ENCODE data around the gene FOXN4.

FOXN4 gene

DNA sequence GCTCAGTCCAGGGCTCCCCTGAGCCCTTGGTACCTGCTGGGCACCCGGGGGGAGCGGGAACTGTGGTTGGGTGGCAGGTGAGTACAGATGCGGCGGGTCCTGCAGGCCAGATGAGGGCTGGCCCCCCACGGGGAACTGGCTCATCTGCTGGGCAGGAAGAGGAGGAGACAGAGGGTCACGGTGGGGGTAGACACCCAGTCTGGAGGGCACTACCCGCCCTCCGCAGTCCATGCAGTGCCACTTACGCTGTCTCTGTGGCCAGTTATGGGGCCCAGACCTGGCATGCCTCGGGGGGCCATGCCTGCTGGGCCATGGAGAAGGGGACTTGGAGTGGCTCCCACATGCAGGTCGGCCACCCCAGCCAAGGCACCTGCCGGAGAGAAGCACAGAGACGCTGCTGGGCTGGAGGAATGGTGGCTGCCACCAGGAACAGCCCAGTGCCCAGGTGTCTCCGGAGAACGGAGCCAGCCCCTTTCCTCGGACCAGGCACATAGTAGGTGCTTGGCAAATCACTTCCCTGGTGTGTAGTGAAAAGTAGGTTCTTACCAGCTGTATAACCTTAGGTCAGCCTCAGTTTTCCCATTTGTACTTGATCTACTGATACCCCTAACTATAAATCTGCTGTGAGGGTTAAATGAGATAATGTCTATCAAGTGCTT lies 21.1 kb downstream of the FOXN4 start:
- ATAC-seq (ENCODE audit: insufficient read depth, low read depth) (no peak), DNase-seq (no peak)
- no peaks in the 10 kb centered on the region for H3K27me3 ChIP-seq (ENCODE audit: insufficient read depth, low read length, poor library complexity)
- no peak overlapping the region for H3K4me3 ChIP-seq (ENCODE audit: low read depth in 1 of 2, low read length in 2 of 2)
- H3K4me2 ChIP-seq (ENCODE audit: insufficient read depth, low read length): no peak overlapping the region
- no peaks in the 10 kb centered on the region for H3K79me2 ChIP-seq (ENCODE audit: insufficient read depth, low read length)
- TF ChIP-seq, protein P1, sequence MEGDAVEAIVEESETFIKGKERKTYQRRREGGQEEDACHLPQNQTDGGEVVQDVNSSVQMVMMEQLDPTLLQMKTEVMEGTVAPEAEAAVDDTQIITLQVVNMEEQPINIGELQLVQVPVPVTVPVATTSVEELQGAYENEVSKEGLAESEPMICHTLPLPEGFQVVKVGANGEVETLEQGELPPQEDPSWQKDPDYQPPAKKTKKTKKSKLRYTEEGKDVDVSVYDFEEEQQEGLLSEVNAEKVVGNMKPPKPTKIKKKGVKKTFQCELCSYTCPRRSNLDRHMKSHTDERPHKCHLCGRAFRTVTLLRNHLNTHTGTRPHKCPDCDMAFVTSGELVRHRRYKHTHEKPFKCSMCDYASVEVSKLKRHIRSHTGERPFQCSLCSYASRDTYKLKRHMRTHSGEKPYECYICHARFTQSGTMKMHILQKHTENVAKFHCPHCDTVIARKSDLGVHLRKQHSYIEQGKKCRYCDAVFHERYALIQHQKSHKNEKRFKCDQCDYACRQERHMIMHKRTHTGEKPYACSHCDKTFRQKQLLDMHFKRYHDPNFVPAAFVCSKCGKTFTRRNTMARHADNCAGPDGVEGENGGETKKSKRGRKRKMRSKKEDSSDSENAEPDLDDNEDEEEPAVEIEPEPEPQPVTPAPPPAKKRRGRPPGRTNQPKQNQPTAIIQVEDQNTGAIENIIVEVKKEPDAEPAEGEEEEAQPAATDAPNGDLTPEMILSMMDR (IDR thresholded peaks at IDR 0.05; ENCODE audit: borderline replicate concordance, extremely low read depth, low read length, poor library complexity, severe bottlenecking): no peak
- no peak for TF ChIP-seq EZH2 (IDR thresholded peaks at IDR 0.05; ENCODE audit: borderline replicate concordance, low read depth, low read length, severe bottlenecking)
- H2AFZ ChIP-seq (ENCODE audit: low read depth, low read length): no peak overlapping the region
- H3K9me3 ChIP-seq (ENCODE audit: insufficient read depth, low read length, severe bottlenecking): no peaks in the 10 kb centered on the region
- no peaks in the 10 kb centered on the region for H3K4me1 ChIP-seq (ENCODE audit: insufficient read depth, low read length)
- no peaks in the 10 kb centered on the region for H3K36me3 ChIP-seq (ENCODE audit: insufficient read depth, low read length)
- no peak overlapping the region for H3K27ac ChIP-seq (ENCODE audit: low read length)
- no peaks in the 10 kb centered on the region for H4K20me1 ChIP-seq (ENCODE audit: insufficient read depth, low read length)
- no peak overlapping the region for H3K9ac ChIP-seq (ENCODE audit: low read depth, low read length)

DNA sequence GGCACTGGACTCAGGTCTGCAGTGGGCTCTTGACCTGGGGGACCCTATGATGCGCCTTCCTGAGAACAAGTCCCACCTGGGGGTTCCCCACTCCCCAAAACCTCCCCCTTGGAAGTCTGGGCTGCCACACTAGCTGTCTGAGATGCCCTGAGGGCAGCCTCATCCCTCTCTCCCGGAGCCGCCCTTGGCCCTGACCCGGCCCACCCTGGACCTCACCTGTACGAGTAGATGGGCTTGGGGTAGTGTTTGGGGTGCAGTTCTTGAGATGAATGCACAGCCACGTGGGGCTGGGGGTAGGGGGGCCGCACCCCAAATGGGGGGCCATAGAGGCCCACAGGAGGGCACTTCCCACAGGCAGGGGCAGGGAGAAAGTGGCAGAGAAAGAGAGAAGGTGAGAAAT lies 21.9 kb downstream of the FOXN4 start:
- Histone ChIP-seq H3K9me3 (ENCODE audit: insufficient read depth, low read length, severe bottlenecking) (no peaks in the 10 kb centered on the region), H3K79me2 (ENCODE audit: insufficient read depth, low read length) (no peaks in the 10 kb centered on the region), H3K4me1 (ENCODE audit: insufficient read depth, low read length) (no peaks in the 10 kb centered on the region), H2AFZ (ENCODE audit: low read depth, low read length) (no peak overlapping the region), H3K27me3 (ENCODE audit: insufficient read depth, low read length, poor library complexity) (no peaks in the 10 kb centered on the region), H4K20me1 (ENCODE audit: insufficient read depth, low read length) (no peaks in the 10 kb centered on the region), H3K4me3 (ENCODE audit: low read depth in 1 of 2, low read length in 2 of 2) (no peak overlapping the region), H3K36me3 (ENCODE audit: insufficient read depth, low read length) (no peaks in the 10 kb centered on the region), H3K9ac (ENCODE audit: low read depth, low read length) (no peak overlapping the region), H3K4me2 (ENCODE audit: insufficient read depth, low read length) (no peak overlapping the region), H3K27ac (ENCODE audit: low read length) (no peak overlapping the region)
- TF ChIP-seq EZH2 (IDR thresholded peaks at IDR 0.05; ENCODE audit: borderline replicate concordance, low read depth, low read length, severe bottlenecking): no peak
- TF ChIP-seq, protein P1 (IDR thresholded peaks at IDR 0.05; ENCODE audit: borderline replicate concordance, extremely low read depth, low read length, poor library complexity, severe bottlenecking): no peak
- ATAC-seq (ENCODE audit: insufficient read depth, low read depth) (no peak), DNase-seq (no peak)

DNA sequence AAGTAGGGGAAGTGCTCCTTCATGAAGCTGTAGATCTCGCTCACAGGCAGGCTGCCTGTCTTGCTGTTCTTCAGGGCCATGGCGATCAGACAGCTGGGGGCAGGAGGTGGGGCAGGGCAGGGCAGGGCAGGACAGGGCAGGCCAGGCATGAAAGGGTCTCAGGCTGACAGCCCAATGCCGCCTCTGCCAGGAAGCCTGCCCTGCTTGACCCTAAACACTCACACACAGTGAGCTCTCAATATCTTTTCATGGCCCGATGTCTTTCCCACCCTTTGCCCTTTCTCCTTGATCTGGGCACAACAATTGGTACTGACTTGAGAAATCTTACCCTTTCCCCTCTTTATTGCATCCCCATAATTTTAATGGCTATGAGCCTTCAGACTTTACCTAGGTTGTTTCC lies 22.4 kb downstream of the FOXN4 start:
- no peak overlapping the region for H3K4me3 ChIP-seq (ENCODE audit: low read depth in 1 of 2, low read length in 2 of 2)
- ATAC-seq (ENCODE audit: insufficient read depth, low read depth): no peak
- TF ChIP-seq EZH2 (IDR thresholded peaks at IDR 0.05; ENCODE audit: borderline replicate concordance, low read depth, low read length, severe bottlenecking): no peak
- TF ChIP-seq, protein P1 (IDR thresholded peaks at IDR 0.05; ENCODE audit: borderline replicate concordance, extremely low read depth, low read length, poor library complexity, severe bottlenecking): no peak
- no peak overlapping the region for H3K4me2 ChIP-seq (ENCODE audit: insufficient read depth, low read length)
- no peak overlapping the region for H3K9ac ChIP-seq (ENCODE audit: low read depth, low read length)
- H2AFZ ChIP-seq (ENCODE audit: low read depth, low read length): no peak overlapping the region
- no peak overlapping the region for H3K27ac ChIP-seq (ENCODE audit: low read length)
- no peaks in the 10 kb centered on the region for H3K79me2 ChIP-seq (ENCODE audit: insufficient read depth, low read length)
- no peaks in the 10 kb centered on the region for H4K20me1 ChIP-seq (ENCODE audit: insufficient read depth, low read length)
- no peaks in the 10 kb centered on the region for H3K36me3 ChIP-seq (ENCODE audit: insufficient read depth, low read length)
- H3K4me1 ChIP-seq (ENCODE audit: insufficient read depth, low read length): no peaks in the 10 kb centered on the region
- DNase-seq: no peak
- H3K9me3 ChIP-seq (ENCODE audit: insufficient read depth, low read length, severe bottlenecking): no peaks in the 10 kb centered on the region
- no peaks in the 10 kb centered on the region for H3K27me3 ChIP-seq (ENCODE audit: insufficient read depth, low read length, poor library complexity)
